Colonic mucosa (tissue), 4 donors: ENCODE results near the gene HSPB7. TPM values are rescaled to one million over a fixed set of nuclear protein-coding genes. Genes with fewer than 3 reads are reported as not detected.

Source experiments
- DNase-seq: peaks from one replicate; pipeline ENCODE4 v3.0.0-alpha.2; 2020
- H3K27ac ChIP-seq: fragments of 200-600 bp; one replicate; pipeline ENCODE4 v1.8.0; 2021
- H3K27me3 ChIP-seq: fragments of 200-600 bp; one replicate; pipeline ENCODE4 v1.8.0; 2021
- H3K36me3 ChIP-seq: fragments of 200-600 bp; one replicate; pipeline ENCODE4 v1.8.0; 2021
- H3K4me1 ChIP-seq: fragments of 200-600 bp; one replicate; pipeline ENCODE4 v1.8.0; 2021; ENCODE audit warnings: mild to moderate bottlenecking
- H3K4me3 ChIP-seq: fragments of 200-600 bp; one replicate; pipeline ENCODE4 v1.8.0; 2021
- H3K9ac ChIP-seq, 2 donors: one replicate each; pipeline ENCODE4 v1.7.0; 2013; ENCODE audit warnings: control low read depth in 2 of 2, low read depth in 2 of 2, low read length in 2 of 2
- H3K9me3 ChIP-seq: fragments of 200-600 bp; one replicate; pipeline ENCODE4 v1.8.0; 2021
- CTCF ChIP-seq: fragments of 200-600 bp; IDR thresholded peaks from one replicate; pipeline ENCODE4 v1.8.0; 2022; ENCODE audit warnings: antibody characterized with exemption, mild to moderate bottlenecking
- intact Hi-C: fragments of 100-400 bp; cut with DNase I; formaldehyde crosslinking; loops from one replicate; pipeline ENCODE4 v1.14.1; 2022
- total RNA-seq, 2 donors: library from RNA; stranded (reverse); fragmentation: NEBNext Ultra II Directional in 1 of 2; extraction: Animal tissue kit (Norgen Biotek cat#: 25700) in 1 of 2; gene quantifications; one replicate each; pipeline ENCODE4 v1.2.1, GENCODE V29; 2021
- donor health status: healthy.
- donor health status: DM: no; HTN: no; CAD: no.
- donor health status: DM: no; HTN: no; CAD: no.

The HSPB7 gene
- total RNA-seq, 2 donors from 2014 or later: 1.1 to 12.7 TPM

GRCh38 chr1:15997637-15998280 lies 20.1 kb downstream of the HSPB7 start:
- intact Hi-C loops: loop anchor here (5.0 kb wide), 1 partner anchor 205 kb away; no protein-coding TSS in a partner anchor
- H3K27ac ChIP-seq: no peak overlapping the region
- no peak overlapping the region for H3K9ac ChIP-seq
- no peak overlapping the region for H3K4me3 ChIP-seq
- H3K27me3 ChIP-seq: no peaks in the 10 kb centered on the region
- DNase-seq: no peak
- H3K4me1 ChIP-seq: no peaks in the 10 kb centered on the region
- no peaks in the 10 kb centered on the region for H3K36me3 ChIP-seq
- no peak for TF ChIP-seq CTCF
- no peaks in the 10 kb centered on the region for H3K9me3 ChIP-seq

DNA sequence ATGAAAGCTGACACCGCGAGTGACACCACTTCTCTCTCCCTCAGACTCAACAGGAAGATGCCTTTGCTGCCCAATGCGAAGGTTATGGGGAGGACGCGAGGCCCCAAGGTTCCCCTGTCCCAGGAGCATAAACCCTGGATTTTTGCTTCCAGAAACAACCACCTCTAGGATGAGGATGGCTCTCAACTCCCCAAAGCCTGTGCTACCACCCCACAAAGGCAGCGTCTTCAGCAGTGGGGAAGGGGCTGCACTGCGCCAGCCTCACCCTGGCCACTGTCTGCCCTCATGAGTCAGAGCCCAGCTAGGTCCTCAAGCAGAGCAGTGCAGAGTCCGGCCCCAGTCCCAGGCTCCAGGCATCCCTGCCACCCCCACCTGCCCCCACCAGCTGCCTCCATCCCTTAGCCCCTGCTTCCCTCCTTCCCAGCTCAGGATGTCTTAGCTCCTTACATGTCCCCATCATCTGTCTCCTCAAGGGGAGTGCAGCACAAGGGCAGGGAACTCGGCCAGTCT lies 20.7 kb downstream of the HSPB7 start:
- TF ChIP-seq CTCF: no peak
- Histone ChIP-seq H3K27me3 (no peaks in the 10 kb centered on the region), H3K9ac (no peak overlapping the region), H3K4me3 (no peak overlapping the region), H3K36me3 (no peaks in the 10 kb centered on the region), H3K27ac (no peak overlapping the region), H3K4me1 (no peaks in the 10 kb centered on the region), H3K9me3 (no peaks in the 10 kb centered on the region)
- DNase-seq: no peak
- intact Hi-C loops: loop anchor here (5.0 kb wide), 1 partner anchor 205 kb away; no protein-coding TSS in a partner anchor

DNA sequence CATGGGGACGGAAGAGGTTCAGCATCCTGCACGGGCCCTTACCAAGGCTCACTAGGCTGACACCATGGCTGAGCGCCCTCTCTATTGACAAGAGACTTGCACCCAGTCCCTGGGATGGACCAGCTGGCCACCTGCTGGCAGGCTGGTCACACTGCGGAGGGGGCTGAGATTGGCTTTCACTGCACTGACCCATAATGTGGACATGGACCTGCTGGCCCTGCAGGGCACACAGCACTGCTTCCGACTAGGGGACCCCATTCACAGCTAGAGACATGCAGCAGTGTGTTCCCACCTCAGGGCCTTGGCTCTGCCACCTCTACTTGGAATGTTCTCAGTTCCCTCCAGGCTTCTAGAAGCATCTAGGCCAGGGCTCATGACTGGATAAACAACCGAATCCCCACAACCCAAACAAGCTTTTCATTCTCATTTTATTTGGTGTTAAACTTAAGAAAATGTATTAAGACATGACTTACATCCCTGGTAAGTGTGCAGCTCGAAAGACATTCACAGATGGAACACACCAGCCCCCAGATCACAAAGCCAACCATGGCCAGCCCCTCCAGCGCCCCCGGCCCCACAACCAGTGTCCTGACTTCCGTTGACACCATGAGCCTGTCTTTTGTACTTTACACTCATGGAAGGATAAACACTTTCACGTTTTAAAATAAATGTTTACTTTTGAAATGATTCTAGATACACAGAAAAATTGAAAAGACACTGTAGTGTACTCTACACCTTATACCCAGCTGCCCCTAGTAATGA lies 23.1 kb downstream of the HSPB7 start:
- H3K9ac ChIP-seq: no peak overlapping the region
- peak; percentile 82 for TF ChIP-seq CTCF
- H3K36me3 ChIP-seq: no peaks in the 10 kb centered on the region
- no peaks in the 10 kb centered on the region for H3K27me3 ChIP-seq
- no peaks in the 10 kb centered on the region for H3K4me1 ChIP-seq
- H3K4me3 ChIP-seq: no peak overlapping the region
- intact Hi-C loops: loop anchor here (5.0 kb wide), 2 partner anchors 177 to 202 kb away; no protein-coding TSS in a partner anchor
- DNase-seq: peak; percentile 62
- no peak overlapping the region for H3K27ac ChIP-seq
- H3K9me3 ChIP-seq: no peaks in the 10 kb centered on the region

DNA sequence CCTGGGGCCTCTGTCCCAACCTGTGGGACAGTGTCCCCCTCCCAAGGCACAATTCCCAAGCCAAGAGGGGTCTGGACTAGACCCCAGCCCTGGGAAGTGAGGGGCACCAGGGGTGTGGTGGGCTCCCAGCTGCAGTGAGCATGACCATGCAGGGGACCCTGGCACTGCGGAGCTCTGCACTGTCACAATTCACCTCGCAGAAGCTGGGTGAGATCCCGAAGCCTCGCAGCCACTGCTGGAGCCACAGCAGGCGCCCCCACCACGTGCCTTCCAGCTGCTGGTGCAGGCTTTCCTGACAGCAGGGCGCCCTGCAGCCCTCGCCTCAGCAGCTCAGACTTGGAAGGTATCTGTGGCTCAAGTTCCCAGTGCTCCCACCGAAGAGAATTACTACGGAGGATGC lies 23.8 kb downstream of the HSPB7 start:
- no peak for DNase-seq
- intact Hi-C loops: loop anchor here (5.0 kb wide), 1 partner anchor 177 kb away; no protein-coding TSS in a partner anchor
- H3K9me3 ChIP-seq: no peaks in the 10 kb centered on the region
- no peak overlapping the region for H3K9ac ChIP-seq
- no peaks in the 10 kb centered on the region for H3K27me3 ChIP-seq
- no peaks in the 10 kb centered on the region for H3K4me1 ChIP-seq
- no peaks in the 10 kb centered on the region for H3K36me3 ChIP-seq
- H3K27ac ChIP-seq: no peak overlapping the region
- no peak overlapping the region for H3K4me3 ChIP-seq
- TF ChIP-seq CTCF: no peak

DNA sequence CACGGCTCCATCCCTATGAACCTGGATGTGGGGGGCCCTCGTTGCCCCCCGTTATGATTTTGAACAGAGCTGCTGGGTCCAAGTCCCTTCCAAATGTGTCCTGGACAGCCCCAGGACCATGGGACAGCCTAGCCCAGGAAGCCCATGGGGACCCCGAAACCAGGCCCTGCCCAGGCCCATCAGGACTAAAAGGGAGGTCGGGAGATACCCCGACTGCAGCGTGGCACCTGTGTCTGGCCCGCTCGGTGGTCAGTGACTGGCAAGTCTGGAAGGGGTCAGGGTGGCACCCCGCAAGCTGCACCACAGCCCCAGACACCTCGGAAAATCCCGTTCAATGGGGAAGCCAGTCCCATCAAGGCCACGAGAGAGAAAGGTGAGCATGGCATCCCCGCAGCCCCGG lies 24.2 kb downstream of the HSPB7 start:
- intact Hi-C loops: loop anchor here (5.0 kb wide), 1 partner anchor 176 kb away; no protein-coding TSS in a partner anchor
- H3K36me3 ChIP-seq: no peaks in the 10 kb centered on the region
- no peak for TF ChIP-seq CTCF
- H3K4me3 ChIP-seq: no peak overlapping the region
- H3K27me3 ChIP-seq: no peaks in the 10 kb centered on the region
- no peaks in the 10 kb centered on the region for H3K4me1 ChIP-seq
- no peaks in the 10 kb centered on the region for H3K9me3 ChIP-seq
- DNase-seq: no peak
- no peak overlapping the region for H3K9ac ChIP-seq
- H3K27ac ChIP-seq: no peak overlapping the region
